MV-4-11 (cell line): Measurements from ENCODE around the gene HLA-DQA1.
A peak's percentile ranks its signal among the peaks of the same experiment; 100 is the strongest.
"Not testable (repeated sequence)": the region's sequence is repeated elsewhere in the genome, so short reads cannot be mapped to it uniquely, and the experiment has no call there.

ENCODE experiments used
- DNase-seq: peaks from one replicate; lab custom pipeline; 2025; lab: John Stamatoyannopoulos, UW

Gene HLA-DQA1

GRCh38 chr6:32637219-32637880 is at the start of gene HLA-DQA1:
Gene HLA-DQA1 (plus strand): TSS chr6:32637406. CDS start chr6:32637459, 53 bp downstream.
- no peak for DNase-seq

- DNase-seq: no peak
Observed at GRCh38 chr6:32588156-32588555, 49.0 kb upstream of the HLA-DQA1 start.

- DNase-seq: peak; percentile 58
Observed at GRCh38 chr6:32589596-32590449, 47.4 kb upstream of the HLA-DQA1 start, which contains the start of gene HLA-DRB1. Gene HLA-DRB1 (minus strand): TSS chr6:32589848. CDS start chr6:32589742, 106 bp downstream.

GRCh38 chr6:32590713-32591112 is 46.5 kb upstream of the HLA-DQA1 start:
- not testable (repeated sequence) for DNase-seq

- DNase-seq: no peak
Observed at GRCh38 chr6:32597024-32597423, 40.2 kb upstream of the HLA-DQA1 start.

GRCh38 chr6:32602383-32602782 is 34.8 kb upstream of the HLA-DQA1 start:
- DNase-seq: no peak

- DNase-seq: no peak
Observed at GRCh38 chr6:32603222-32603621, 34.0 kb upstream of the HLA-DQA1 start.

- peak; percentile 45 for DNase-seq
Observed at GRCh38 chr6:32603888-32604287, 33.3 kb upstream of the HLA-DQA1 start.

- DNase-seq: peak; percentile 7
Observed at GRCh38 chr6:32604434-32604877, 32.8 kb upstream of the HLA-DQA1 start.

- DNase-seq: no peak
Observed at GRCh38 chr6:32607263-32607987, 29.8 kb upstream of the HLA-DQA1 start.

GRCh38 chr6:32607988-32608298 is 29.3 kb upstream of the HLA-DQA1 start:
- no peak for DNase-seq

GRCh38 chr6:32608362-32608761 is 28.8 kb upstream of the HLA-DQA1 start:
- DNase-seq: no peak

- DNase-seq: no peak
Observed at GRCh38 chr6:32609391-32609730, 27.8 kb upstream of the HLA-DQA1 start.

GRCh38 chr6:32609731-32610640 is 27.2 kb upstream of the HLA-DQA1 start:
- DNase-seq: peak; percentile 86

- no peak for DNase-seq
Observed at GRCh38 chr6:32610682-32611296, 26.4 kb upstream of the HLA-DQA1 start.

GRCh38 chr6:32613475-32613874 is 23.7 kb upstream of the HLA-DQA1 start:
- DNase-seq: no peak

- DNase-seq: no peak
Observed at GRCh38 chr6:32614366-32615081, 22.7 kb upstream of the HLA-DQA1 start.

- no peak for DNase-seq
Observed at GRCh38 chr6:32615885-32616532, 21.2 kb upstream of the HLA-DQA1 start.

- no peak for DNase-seq
Observed at GRCh38 chr6:32617751-32618150, 19.5 kb upstream of the HLA-DQA1 start.

GRCh38 chr6:32621372-32621771 is 15.8 kb upstream of the HLA-DQA1 start:
- DNase-seq: no peak
